ENCODE data around the gene COL7A1.
"Not testable (repeated sequence)": the region's sequence is repeated elsewhere in the genome, so short reads cannot be mapped to it uniquely, and the experiment has no call there.

Gene COL7A1

GRCh38 chr3:48535578-48535977 lies 59.6 kb downstream of the COL7A1 start:
- DNase-seq (ENCODE audit: extremely low read depth, low read depth), result no peak
- H3K4me3 ChIP-seq (replicated peaks; ENCODE audit: low read depth, low read length), result no peak overlapping the region
- no peak for TF ChIP-seq CTCF (IDR thresholded peaks at IDR 0.05; ENCODE audit: low read depth, low read length, missing control alignments)

- H3K4me3 ChIP-seq (replicated peaks; ENCODE audit: low read depth, low read length), result no peak overlapping the region
- no peak for TF ChIP-seq CTCF (IDR thresholded peaks at IDR 0.05; ENCODE audit: low read depth, low read length, missing control alignments)
- no peak for DNase-seq (ENCODE audit: extremely low read depth, low read depth)
These were observed 62.2 kb downstream of the COL7A1 start for GRCh38 chr3:48532977-48533337.

GRCh38 chr3:48532271-48532976 lies 62.7 kb downstream of the COL7A1 start:
- no peak for DNase-seq (ENCODE audit: extremely low read depth, low read depth)
- no peak for TF ChIP-seq CTCF (IDR thresholded peaks at IDR 0.05; ENCODE audit: low read depth, low read length, missing control alignments)
- H3K4me3 ChIP-seq (replicated peaks; ENCODE audit: low read depth, low read length), result no peak overlapping the region

- DNase-seq (ENCODE audit: extremely low read depth, low read depth); H3K4me3 ChIP-seq (replicated peaks; ENCODE audit: low read depth, low read length): not testable (repeated sequence)
These were observed 64.4 kb downstream of the COL7A1 start for GRCh38 chr3:48530701-48531100.

GRCh38 chr3:48528754-48529153 lies 66.4 kb downstream of the COL7A1 start:
- no peak for TF ChIP-seq CTCF (IDR thresholded peaks at IDR 0.05; ENCODE audit: low read depth, low read length, missing control alignments)
- DNase-seq (ENCODE audit: extremely low read depth, low read depth), result no peak
- H3K4me3 ChIP-seq (replicated peaks; ENCODE audit: low read depth, low read length), result no peak overlapping the region

GRCh38 chr3:48528048-48528447 lies 67.1 kb downstream of the COL7A1 start:
- H3K4me3 ChIP-seq (replicated peaks; ENCODE audit: low read depth, low read length), result no peak overlapping the region
- no peak for DNase-seq (ENCODE audit: extremely low read depth, low read depth)
- no peak for TF ChIP-seq CTCF (IDR thresholded peaks at IDR 0.05; ENCODE audit: low read depth, low read length, missing control alignments)

GRCh38 chr3:48524970-48525369 lies 70.2 kb downstream of the COL7A1 start:
- no peak for TF ChIP-seq CTCF (IDR thresholded peaks at IDR 0.05; ENCODE audit: low read depth, low read length, missing control alignments)
- no peak for DNase-seq (ENCODE audit: extremely low read depth, low read depth)
- no peak overlapping the region for H3K4me3 ChIP-seq (replicated peaks; ENCODE audit: low read depth, low read length)

Measured in HFF-Myc (cell line).